Fibroblast of skin of left quadriceps (primary cell): ENCODE measurements around the gene GIMAP8.
"Not testable (repeated sequence)": the region's sequence is repeated elsewhere in the genome, so short reads cannot be mapped to it uniquely, and the experiment has no call there.

Source experiments
- DNase-seq, 2 experiments: peaks; one replicate each; pipeline ENCODE4 v3.0.0-alpha.2; 2013; ENCODE audit warnings: low read depth in 2 of 2

Gene GIMAP8

GRCh38 chr7:150464962-150465361 lies 14.5 kb downstream of the GIMAP8 start:
- DNase-seq = no peak

- DNase-seq = no peak
Measured at GRCh38 chr7:150465414-150465813, 15.0 kb downstream of the GIMAP8 start.

- DNase-seq = no peak
Measured at GRCh38 chr7:150466477-150466876, 16.0 kb downstream of the GIMAP8 start.

- DNase-seq = no peak
Measured at GRCh38 chr7:150468241-150468640, 17.8 kb downstream of the GIMAP8 start.

- no peak for DNase-seq
Measured at GRCh38 chr7:150471886-150472285, 21.5 kb downstream of the GIMAP8 start.

GRCh38 chr7:150473902-150474301 lies 23.5 kb downstream of the GIMAP8 start:
- no peak for DNase-seq

- no peak for DNase-seq
Measured at GRCh38 chr7:150476285-150476684, 25.9 kb downstream of the GIMAP8 start.

- DNase-seq = no peak
Measured at GRCh38 chr7:150476819-150477631, 26.6 kb downstream of the GIMAP8 start.

- DNase-seq = no peak
Measured at GRCh38 chr7:150479023-150479716, 28.7 kb downstream of the GIMAP8 start.

GRCh38 chr7:150481186-150481920 lies 30.9 kb downstream of the GIMAP8 start:
- no peak for DNase-seq

GRCh38 chr7:150481922-150482321 lies 31.5 kb downstream of the GIMAP8 start:
- DNase-seq = no peak

GRCh38 chr7:150483514-150483913 lies 33.1 kb downstream of the GIMAP8 start:
- DNase-seq = not testable (repeated sequence)

GRCh38 chr7:150484071-150484470 lies 33.6 kb downstream of the GIMAP8 start:
- DNase-seq = not testable (repeated sequence)

GRCh38 chr7:150487625-150488024 lies 37.2 kb downstream of the GIMAP8 start:
- no peak for DNase-seq

- no peak for DNase-seq
Measured at GRCh38 chr7:150489782-150490181, 39.4 kb downstream of the GIMAP8 start.

- not testable (repeated sequence) for DNase-seq
Measured at GRCh38 chr7:150493442-150493841, 43.0 kb downstream of the GIMAP8 start.

- no peak for DNase-seq
Measured at GRCh38 chr7:150502519-150502918, 52.1 kb downstream of the GIMAP8 start.

GRCh38 chr7:150503155-150503554 lies 52.7 kb downstream of the GIMAP8 start:
- no peak for DNase-seq

- no peak for DNase-seq
Measured at GRCh38 chr7:150503581-150503980, 53.2 kb downstream of the GIMAP8 start.

- DNase-seq = no peak
Measured at GRCh38 chr7:150507947-150508602, 57.6 kb downstream of the GIMAP8 start.

- no peak for DNase-seq
Measured at GRCh38 chr7:150511048-150511447, 60.6 kb downstream of the GIMAP8 start.

- DNase-seq = no peak
Measured at GRCh38 chr7:150513758-150514157, 63.3 kb downstream of the GIMAP8 start.
